GM21825 (cell line): ENCODE data around the gene PXDC1.

Source experiments
- ATAC-seq: cut with Tn5 transposase; IDR thresholded peaks from one replicate; pipeline ENCODE4 v1.9.1; 2021; ENCODE audit warnings: mild to moderate bottlenecking, moderate library complexity; ENCODE audit not compliant: unreplicated experiment

Gene PXDC1

GRCh38 chr6:3719462-3720308, 31.8 kb downstream of the PXDC1 start:
- ATAC-seq: no peak

DNA sequence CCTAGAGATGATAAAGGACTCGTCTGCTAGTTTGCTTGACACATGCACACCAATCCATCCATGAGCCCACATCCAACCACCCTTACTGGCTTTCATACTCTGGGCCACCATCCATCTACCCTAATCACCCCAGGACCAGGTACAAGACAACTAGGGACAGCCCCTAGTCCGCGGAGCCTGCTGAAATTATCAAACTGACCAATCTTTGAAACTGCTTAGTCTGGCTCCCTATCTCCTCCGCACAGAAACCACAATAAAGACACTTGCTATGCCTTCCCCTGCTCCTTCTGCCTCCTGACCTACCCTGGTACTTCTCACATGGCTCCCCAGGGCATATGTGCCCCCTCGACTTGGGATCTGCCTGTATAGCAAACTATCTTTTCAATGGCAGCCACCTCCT, 33.1 kb downstream of the PXDC1 start:
- no peak for ATAC-seq

DNA sequence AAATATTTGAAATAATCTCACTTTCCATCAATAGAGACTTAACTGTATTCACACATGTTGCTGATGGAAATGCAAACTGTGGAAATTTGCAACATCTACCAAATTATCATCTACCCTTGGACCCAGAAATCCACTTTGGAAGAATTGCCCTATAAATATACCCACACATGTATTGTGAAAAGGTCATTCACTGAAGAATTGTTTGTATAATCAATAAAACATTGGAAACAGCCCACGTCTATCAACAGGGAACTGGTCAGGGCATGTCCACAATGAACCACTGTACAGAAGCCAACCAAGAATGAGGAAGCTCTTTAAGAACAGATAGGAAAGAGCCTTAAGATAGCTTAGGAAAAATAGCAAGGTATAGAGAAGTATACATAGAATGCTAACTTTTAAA, 36.2 kb downstream of the PXDC1 start:
- no peak for ATAC-seq

GRCh38 chr6:3714768-3715167, 36.7 kb downstream of the PXDC1 start:
- ATAC-seq: no peak

- ATAC-seq: no peak
These were observed 37.4 kb downstream of the PXDC1 start for GRCh38 chr6:3714111-3714510.

- ATAC-seq: no peak
These were observed 38.5 kb downstream of the PXDC1 start for GRCh38 chr6:3712827-3713665.

GRCh38 chr6:3711776-3712175, 39.7 kb downstream of the PXDC1 start:
- no peak for ATAC-seq

DNA sequence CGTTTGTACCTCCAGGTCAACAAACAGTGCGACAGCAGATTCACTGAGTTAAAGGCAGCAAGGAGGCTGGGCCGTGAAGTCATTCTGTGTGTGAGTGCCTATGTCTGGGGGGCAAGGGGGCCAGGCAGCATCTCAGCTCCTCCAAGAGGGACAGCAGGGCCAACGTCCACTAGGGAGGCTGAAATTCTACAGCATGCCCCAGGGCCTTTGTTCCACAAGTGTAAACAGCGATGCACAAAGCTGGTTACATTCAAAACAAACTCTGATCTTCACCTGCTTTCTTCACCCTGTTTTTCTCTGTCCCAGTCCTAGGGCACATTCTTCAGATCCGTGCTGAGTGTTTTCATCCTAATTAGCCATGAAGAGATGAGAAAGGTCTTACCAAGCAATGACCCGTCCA, 41.1 kb downstream of the PXDC1 start:
- no peak for ATAC-seq

- no peak for ATAC-seq
These were observed 43.0 kb downstream of the PXDC1 start for GRCh38 chr6:3708540-3708939.

DNA sequence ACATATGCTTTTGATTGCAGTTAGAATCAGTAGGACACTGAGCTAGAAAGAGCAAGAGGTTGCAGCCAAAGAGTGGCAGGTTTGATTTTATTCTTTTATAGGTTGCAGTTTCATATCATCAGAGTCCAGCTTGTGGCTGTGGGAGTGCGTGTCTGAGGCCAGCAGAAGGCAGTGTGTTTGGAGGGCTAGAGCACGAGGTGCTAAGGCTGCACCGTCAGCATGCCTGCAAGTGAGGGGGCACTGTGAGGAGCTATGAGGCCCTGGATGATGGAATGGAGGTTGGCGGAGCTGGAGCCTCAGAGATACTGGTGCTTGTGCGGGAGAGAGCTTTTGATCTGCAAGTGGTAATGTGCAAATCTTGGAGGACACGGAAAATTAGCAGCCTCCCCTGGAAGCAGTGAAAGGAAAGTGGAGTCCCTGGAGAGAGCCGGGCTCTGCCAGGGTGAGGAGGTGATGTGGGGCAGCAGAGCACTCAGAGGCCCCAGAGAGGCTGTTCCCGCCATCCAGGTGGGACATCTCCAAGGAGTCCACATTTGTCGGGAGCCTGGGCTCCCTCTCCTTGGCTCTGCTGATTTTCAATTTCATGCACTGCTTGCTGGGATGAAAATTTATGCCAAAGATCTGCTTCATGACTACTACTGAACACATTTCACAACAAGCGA, 43.6 kb downstream of the PXDC1 start:
- ATAC-seq: no peak

DNA sequence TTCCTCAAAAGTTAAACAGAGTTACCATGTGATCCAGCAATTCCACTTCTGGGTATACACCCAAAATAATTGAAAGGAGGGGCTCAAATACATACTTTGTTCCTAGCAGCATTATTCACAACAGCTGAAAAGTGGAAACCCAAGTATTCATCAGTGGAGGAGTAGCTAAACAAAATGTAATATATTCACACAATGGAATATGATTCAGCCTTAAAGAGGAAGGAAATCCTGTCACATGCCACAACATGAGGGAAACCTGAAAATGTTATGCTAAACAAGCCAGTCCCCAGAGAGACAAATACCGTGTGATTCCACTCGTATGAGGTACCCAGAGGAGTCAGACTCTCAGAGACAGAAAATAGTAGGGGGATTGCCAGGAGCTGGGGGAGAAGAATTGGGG, 44.5 kb downstream of the PXDC1 start:
- ATAC-seq: no peak

DNA sequence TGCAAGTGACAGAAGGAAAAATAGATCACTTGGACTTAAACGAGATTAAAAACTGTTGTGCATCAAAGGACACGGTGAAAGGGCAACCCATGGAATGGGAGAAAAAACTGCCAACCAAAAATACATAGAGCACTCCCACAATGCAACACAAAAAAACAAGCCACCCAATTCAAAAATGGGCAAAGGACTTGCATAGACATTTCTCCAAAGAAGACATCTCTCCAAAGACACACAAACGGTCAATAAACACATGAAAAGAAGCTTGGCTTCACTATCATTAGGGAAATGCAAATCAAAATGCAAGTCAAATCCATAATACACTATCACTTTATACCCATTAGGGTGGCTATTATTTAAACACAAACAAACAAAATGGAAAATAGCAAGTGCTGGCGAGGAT, 45.0 kb downstream of the PXDC1 start:
- no peak for ATAC-seq

DNA sequence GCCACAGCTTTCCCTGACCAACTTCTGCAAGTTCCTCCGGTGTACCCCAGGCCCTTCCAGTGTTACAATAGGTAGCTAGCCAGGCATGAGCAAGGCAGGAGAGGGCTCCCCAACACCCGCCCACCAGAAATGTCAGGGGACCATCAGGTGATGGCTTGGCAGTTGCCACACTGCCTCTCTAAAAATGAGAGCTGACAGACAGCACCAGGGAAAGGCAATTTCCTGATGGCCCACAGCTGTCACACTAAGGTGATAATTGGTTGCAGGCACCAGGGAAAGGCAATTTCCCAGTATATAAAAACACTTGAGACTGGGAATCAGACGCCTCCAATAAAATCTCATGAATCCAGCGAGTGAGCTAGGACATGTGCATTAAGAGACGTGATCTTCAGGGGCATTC, 49.9 kb downstream of the PXDC1 start:
- ATAC-seq: no peak

- ATAC-seq: no peak
These were observed 52.3 kb downstream of the PXDC1 start for GRCh38 chr6:3699231-3699630.

DNA sequence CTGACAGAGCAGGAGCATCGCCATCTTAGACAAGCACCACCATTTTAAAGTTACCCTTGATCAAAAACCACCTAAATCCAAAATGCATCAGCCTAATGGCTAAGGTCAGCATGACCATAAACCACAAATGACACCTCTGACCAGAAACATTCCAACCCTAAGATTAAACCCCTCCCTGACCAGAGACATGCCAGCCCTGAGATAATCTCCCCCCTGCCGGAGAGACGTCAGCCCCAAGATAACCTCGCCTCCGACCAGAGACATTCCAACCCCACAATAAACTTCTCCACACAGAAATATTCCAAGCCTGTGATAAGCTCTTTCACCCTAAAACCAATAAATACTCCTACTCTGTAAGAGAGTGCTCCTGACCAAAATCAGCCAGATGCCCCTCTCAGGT, 53.5 kb downstream of the PXDC1 start:
- ATAC-seq: no peak

- no peak for ATAC-seq
These were observed 53.9 kb downstream of the PXDC1 start for GRCh38 chr6:3697609-3698008.

DNA sequence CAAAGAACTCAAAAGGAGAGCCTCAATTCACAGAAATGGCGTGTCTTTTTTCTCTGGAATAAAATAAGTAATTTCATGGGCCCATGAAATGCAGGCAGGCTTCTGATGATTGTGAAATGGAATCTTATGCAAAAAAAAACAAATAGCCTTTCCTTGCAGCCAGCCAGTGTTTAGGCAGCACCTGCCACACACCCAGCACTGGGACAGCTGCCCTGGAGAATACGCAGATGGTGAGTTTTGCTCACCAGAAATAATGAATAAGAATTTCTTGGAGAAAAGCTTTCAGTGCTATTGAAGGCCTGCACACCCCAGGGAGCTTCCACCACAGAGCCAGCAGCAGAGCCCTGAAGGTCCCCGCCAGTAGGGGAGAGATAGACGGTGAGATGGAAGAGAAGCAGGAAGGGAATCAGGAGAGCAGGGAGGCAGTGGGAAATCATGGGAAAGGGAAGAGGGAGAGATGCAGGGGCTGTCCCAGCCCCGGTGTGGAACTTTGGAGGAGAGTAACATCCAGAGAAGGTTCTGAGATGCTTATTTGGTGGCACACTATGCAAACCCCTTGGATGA, 54.9 kb downstream of the PXDC1 start:
- no peak for ATAC-seq

DNA sequence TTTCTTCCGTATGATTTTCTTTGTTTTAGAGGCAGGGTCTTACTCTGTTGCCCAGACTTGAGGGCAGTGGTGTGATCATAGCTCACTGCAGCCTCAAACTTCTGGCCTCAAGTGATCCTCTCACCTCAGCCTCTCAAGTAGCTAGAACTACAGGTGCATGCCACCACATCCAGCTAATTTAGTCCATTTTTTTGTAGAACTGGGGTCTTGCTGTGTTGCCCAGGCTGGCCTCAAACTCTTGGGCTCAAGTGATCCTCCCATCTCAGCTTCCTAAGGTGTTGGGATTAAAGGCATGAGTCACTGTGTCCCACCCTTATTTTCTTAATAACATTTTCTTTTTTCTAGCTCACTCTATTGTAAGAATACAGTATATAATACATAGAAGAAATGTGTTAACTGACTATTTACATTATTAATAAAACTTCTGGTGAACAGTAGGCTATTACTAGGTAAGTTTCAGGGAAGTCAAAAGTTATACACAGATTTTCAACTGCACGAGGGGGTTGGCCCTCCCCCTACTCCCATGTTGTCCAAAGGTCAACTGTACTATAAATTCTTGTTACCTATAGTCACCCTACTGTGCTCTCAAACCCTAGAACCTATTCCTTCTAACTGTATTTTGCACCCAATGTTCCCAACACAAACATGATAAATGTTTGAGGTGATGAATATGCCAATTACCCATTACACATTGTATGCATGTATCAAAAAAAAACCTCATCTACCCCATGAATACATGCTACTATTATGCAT, 56.3 kb downstream of the PXDC1 start:
- ATAC-seq: no peak

DNA sequence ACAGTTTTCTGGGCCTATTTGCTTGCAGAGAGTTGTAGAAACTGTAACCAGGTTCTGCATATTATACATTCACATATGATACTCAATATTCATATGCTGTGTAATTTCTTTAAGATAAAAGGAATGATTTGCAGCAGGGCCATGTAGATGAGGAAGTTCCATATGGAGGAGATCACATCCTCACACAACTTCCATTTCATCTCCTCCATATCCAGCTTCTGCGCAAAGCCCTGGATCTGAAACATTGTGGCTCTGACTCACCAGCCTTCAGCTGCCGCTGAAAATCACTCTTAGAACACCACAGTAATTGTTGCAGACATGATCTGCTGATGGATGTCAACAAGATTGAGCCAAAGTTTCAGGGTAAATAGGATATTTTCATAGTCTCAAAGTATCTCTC, 57.7 kb downstream of the PXDC1 start:
- ATAC-seq: no peak

GRCh38 chr6:3690506-3690905, 61.0 kb downstream of the PXDC1 start:
- ATAC-seq: no peak

DNA sequence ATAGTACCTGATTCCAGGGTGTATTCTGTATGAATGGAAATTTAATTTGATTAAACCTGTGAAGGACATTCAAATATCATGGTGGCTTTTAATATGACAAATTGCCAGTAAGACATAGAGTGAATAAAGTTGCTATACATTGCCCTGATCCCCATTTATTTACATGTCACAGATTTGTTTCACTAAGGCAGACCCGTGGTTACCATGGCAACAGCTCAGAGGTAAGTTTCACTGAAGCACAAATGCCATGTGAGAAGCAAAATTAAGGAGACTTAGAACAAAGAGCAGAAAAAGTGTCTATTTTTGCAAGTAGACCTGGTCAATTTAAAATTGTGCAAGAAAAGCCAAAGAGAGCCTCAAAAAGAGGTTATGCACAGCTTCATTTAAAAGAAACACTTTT, 63.7 kb downstream of the PXDC1 start:
- ATAC-seq: no peak
